ENCODE data around the gene NDUFAF8.

The NDUFAF8 gene

DNA sequence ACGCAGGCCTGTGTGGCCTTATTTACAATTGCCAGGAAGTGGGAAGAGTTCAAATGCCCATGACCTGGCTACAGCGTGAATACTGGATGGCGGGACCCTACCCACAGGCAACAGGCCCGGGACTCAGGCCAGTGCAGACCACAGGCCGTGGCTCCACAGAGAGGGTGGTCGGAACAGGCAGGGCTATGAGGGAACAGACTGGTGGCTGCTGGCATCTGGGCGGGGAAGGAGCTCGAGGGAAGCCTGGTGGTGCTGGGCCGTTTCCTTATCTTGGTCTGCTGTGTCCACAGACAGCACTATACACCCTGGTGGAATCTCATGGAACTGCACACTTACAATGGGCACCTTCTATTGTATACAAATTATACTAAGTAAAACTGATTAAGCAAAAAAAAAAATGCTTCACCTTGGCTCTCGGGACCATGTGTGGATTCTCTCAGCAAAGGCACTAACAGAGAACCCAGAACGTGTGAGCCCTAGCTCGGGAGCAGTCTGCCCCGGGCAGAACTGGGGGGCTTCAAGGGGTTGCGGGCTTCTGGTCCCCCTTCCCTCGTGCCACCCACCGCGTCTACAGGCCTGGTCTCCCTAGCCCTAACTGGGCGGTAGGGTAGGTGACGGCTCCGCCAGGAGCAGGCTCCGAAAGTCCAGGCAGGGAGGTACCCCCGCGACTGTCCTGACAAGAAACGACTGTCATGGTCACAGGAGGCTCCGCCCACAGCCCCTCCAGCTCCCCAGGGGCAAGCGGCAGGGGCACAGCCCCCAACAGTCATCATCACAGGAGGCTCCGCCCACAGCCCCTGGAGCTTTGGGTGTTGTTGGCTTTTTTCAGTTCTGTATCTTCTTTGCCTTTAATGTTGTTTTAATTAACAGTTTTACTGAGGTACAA, 38.2 kb upstream of the NDUFAF8 start:
- peak; percentile 27 for DNase-seq

DNA sequence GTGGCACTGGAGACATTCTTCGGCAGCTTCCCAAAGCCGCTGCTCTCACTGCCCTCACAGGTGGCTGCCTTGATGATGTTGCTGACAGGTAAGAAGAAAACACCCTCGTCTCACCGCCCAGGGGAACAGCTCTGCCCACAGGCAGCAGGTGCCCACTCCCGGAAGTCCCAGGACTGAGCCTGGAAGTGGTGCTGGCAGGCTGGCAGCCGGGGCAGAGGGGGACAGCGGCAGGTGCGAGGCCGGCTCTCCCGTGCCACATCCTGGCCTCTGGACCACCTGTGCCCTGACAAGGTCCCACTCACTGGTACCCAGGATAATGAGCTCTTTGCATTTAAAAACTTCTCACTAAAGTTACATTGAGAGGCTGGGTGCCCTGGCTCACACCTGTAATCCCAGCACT, 36.8 kb upstream of the NDUFAF8 start:
- DNase-seq, result no peak

DNA sequence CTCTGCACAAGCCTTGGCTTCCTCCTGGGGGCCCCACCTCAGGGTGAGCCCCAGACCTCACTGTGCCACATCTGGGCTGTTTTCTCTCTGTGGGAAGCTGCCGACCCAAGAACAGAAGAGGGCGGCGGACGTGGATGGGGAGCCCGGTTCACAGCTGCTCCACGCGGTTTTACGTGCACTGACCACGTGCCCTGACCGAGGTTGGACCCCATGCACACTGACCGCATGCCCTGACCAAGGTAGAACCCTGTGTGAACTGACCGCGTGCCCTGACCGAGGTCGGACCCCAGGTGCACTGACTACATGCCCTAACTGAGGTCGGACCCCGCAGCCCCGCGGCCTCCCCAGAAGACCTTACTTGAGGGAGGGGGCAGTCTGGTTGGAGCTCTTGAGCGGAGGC, 36.0 kb upstream of the NDUFAF8 start:
- no peak for DNase-seq

DNA sequence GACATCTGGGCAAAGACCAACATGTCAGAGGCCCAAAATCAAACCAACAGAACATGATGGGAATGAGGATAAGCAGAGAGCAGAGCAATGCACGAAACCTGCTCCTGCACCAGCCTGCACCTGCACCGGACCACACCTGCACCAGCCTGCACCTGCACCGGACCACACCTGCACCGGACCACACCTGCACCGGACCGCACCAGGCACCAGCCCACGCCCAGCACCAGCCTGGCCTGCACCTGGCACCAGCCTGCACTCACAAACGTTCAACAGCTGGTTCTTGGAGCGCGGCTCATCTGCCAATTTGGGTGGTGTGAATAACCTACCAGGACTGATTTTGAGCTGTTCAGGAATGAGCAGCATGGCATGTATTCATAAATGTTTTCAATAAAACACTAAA, 34.5 kb upstream of the NDUFAF8 start:
- DNase-seq, result no peak

DNA sequence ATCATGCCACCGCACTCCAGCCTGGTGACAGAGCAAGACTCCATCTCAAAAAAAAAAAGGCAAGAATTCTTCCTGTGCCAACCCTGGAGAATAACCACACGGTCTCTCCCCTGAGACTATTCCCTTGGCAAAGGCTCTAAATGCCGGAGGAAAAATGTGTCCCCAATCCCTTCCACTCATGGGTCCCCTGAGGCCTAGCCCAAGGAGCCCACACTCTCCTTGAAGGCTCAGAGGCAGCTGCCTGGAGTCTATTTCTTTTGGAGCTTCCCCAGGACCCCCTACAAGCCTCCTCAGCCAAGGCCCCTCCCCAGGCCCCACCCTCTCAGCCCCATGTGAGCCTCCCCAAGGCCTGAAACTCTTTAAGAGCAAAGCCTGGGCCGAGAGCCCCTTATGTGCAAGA, 33.0 kb upstream of the NDUFAF8 start:
- no peak for DNase-seq

DNA sequence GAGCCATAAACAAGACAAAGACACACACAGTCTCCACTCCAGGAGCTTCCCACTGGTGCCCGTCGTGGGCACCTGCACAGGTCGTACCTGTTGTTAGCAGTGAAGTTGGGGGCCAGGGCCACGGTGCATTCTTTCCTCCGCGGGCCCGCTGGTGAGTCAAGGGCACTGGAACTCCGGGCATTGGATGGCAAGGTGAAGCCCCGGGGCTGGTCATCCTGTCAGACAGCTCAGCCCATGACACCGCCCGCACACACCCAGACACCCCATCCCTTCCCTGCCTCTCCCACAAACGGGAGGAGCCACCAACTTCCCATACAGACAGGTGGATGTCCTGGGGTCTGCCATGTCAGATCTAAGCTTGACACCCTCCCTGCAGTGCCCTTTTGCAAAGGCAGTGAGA, 32.5 kb upstream of the NDUFAF8 start:
- DNase-seq, result no peak

DNA sequence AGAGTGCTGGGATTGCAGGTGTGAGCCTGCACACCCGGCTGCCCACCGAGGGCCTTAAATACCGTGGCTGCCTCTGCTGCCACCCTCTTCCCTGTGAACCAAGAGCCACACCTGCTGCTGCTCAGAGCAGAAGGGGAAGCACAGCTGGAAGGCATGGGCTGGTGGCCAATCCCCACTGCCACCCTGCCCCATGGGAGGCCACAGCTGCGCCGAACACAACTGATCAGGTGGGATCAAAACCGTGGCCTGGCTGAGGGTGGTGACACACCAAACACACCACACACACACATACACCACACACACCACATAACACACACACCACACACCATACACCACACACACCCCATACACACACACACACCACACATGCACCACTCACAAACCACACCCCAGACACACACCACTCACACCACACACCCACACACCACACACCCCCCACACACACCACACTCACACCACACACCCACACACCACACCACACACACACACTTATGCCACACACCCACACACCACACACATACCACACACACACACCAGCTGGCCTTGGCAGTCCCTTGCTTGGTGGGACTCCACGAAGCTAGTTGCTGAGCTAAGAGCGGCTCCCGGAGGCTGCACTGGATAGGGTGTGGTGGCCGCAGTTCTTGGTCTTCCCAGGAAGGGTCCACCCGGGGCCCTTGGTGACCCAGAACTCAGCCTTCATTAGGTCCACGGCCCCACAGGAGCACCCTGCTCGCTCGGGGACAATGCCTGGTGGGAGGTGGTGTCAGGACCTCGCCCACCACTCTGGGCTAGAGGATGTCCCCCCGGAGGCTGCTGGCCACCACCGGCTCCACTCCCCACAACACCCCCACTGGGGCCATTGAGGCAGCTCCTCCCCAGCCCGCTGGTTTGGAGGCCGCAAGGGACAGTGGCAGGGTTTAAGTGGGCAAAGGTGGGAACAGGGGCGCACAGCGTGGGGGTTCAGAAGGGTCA, 31.2 kb upstream of the NDUFAF8 start:
- DNase-seq, result no peak

DNA sequence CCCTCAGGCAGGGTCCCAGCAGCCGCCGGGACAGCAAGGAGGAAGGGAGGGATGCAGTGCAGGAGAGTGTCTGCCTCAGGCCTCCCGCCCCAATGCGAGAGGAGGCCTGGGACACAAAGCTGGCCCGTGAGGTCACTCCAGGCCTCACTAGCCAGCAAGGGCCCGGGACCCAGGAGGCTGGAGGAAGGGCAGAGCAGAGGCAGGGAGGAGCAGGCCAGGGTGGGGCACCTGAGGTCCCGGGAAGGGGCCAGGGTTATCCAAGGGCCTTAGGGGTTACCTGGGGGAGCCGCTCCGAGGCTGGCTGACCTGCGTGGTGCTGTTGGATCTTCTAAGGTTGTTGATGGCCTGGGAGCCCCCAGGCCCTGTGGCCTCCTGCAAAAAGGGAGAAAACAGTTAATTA, 30.5 kb upstream of the NDUFAF8 start:
- DNase-seq, result no peak

DNA sequence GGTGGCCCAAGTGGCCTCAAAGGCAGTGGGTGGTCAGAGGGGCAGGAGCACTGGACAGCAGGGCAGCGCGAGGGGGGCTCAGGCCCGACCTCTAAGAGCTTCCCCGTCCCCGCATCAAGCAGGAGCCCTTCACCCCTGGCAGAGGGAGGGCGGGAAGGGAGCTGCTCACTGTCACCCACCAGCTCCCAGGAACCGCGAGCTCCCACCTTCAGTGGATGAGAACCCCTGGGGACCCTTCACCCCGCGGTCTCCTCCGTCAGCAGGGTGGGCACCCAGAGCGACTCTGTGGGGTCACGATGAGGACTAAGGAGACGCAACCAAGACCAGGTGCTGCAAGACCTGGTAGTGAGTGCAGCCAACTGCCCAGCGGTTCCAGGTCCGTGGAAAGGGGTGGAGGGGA, 30.0 kb upstream of the NDUFAF8 start:
- no peak for DNase-seq

DNA sequence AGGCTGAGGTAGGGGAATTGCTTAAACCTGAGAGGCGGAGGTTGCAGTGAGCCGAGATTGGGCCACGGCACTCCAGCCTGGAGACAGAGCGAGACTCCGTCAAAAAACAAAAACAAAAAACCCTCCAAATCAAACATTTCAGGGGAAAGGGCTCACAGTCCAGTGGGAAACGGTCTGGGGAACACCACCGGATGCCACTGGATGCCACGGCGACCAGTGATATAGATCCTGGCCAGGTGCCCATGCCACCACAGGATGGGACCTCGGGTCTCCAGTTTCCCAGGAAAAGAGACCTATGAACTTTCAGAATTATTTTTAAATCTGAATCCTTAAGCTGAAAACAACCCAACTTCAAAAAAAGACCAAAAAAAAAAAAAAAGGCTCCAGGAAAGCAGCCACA, 28.7 kb upstream of the NDUFAF8 start:
- DNase-seq, result no peak

DNA sequence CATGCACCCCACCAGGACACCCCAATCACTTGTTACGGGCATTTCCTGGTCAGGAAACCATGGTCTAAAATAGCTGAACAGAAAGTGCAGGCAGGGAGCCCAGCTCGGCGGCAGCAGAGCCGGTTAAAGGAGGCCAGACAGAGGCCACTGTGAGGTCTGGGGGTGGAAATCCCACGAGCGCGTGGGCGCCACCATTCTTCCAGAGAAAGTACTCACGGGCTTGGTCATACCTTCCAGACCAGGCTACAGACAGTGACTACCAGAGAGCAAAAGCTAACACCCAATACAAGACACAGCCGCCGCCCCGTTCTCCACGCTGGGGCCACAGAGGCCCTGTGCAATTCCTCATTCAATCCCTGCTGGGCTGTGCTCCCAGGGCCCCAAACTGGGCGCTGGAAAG, 28.2 kb upstream of the NDUFAF8 start:
- no peak for DNase-seq

DNA sequence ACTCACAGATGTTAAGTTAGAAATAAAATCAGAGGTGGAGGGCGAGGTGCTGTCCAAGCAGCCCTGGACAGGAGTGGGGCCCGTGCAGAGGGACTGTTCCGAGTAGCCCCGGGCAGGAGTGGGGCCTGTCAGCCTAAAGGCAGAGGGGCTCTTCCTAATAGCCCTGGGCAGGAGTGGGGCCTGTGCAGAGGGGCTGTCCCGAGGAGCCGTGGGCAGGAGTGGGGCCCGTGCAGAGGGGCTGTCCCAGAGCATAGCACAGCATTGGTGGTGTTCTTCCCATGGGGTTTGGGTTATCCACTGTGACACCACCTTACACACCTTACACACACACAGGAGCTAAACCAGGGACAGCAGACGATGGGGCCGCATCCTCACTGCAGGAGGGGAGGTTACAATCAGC, 26.8 kb upstream of the NDUFAF8 start:
- no peak for DNase-seq

DNA sequence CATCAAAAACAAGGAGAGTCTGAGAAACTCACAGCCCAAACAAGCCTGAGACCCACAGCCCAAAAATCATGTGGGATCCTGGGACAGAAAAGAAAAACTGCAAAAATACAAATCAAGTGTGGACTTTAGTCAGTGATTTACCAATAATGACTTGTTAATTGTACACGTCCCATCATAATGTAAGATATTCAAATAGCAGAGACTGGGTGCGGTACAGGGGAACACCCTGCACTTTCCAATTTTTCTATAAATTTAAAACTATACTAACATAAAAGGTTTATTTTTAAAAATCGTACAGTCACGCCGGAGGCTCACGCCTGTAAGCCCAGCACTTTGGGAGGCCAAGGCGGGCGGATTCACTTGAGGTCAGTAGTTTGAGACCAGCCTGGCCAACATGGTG, 25.1 kb upstream of the NDUFAF8 start:
- no peak for DNase-seq

DNA sequence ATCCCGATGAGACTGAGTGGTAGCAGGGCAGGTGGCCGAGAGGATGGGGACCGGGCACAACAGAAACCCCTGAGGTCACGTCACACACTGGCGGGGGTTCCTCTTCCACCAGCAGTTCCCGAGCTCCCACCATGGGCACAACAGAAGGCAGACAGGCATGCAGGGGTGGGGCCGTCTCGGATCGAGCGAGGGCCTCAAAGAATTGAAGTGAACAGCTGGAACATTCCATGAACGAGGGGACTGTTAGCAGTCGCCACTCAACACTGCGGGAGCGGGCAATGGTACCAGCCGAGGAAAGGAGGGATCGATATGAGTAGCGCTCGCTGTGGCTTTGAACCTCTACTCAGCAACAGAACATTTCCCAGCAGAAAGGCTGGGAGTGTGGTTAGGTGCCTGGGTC, 21.6 kb upstream of the NDUFAF8 start:
- no peak for DNase-seq

DNA sequence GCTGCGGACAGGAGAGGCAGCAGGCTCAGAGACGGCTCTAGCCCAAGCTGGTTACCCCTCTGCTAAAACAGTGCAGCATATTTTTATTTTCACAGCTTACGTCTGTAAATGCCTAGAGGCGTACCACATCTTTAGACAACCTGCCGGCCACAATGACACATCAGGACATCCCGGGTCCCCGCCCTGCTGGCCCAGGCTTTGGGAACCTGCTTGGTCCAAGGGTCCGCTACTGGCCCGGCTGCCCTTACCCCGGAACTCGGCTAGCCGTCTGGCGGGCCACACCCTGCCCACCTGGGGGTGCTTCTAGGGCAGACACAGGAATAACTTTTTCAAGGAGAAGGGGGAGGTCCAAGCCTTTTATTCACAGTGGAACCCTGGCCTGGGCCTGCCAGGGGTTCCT, 20.7 kb upstream of the NDUFAF8 start:
- DNase-seq, result no peak

DNA sequence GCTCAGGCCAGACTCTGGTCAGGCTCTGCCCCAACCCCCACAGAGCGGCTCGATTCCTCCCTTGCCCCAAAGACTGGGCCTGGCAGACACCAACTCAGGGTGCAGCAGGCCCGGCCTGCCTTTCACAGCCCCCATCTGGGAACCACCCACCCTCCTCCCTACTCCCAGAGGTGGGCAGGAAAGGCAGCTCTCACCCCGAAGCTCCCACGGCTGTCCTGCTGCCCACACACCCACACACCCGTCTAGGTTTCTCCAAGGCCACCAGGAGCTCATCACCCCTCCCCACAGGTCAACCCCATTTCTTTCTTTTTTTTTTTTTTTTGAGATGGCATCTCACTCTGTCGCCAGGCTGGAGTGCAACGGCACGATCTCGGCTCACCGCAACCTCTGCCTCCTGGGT, 20.1 kb upstream of the NDUFAF8 start:
- no peak for DNase-seq

DNA sequence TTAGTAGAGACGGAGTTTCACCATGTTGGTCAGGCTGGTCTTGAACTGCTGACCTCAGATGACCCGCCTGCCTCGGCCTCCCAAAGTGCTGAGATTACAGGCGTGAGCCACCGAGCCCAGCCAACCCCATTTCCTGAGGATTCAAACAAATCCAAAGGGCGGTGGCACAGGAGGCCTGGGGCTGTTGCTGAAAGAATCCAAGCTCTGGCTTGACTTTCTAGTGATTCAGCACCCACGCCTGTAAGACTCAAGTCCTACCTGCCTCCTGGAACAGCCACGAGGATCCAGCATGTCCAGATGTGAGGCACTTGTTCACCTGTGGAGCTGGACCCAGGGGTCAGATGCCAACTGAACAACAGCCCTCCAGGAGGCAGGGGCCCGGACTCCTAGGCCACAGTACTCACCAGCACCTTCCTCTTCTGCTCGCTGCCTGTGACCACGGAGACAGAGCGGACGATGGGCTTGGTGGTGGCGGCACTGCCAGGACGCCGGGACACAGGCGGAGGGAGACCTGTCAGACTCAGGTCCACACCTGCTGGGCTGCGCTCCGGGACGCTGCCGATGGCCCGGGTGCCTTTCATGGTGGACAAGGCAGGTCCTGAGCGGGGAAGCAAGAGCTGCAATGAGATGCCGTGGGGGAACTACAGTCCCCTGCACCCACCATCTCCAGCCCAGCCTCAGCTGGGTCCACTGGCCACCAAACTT, 19.5 kb upstream of the NDUFAF8 start:
- no peak for DNase-seq

DNA sequence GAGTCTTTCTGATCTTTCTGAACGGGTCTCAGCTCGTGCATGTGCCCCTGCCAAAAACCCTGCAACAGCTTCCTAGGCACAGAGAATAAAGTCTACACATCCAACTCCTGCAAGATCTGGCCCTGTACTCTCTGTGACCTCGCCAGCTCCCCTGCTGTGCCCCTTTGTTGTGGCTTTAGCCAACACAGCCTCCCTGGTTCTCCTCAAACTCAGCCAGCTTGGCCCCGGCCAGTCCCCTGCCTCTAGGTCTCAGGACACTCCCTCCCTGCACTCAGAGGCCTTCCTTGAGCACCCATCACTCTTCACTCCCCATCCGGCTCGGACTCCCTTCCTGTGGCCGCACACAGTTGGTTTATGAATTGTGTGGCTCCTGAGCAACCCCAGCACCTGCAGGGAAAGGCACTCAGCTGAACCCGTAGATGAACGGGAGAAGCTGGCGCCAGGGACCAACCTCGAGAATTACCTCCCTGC, 17.7 kb upstream of the NDUFAF8 start:
- no peak for DNase-seq

DNA sequence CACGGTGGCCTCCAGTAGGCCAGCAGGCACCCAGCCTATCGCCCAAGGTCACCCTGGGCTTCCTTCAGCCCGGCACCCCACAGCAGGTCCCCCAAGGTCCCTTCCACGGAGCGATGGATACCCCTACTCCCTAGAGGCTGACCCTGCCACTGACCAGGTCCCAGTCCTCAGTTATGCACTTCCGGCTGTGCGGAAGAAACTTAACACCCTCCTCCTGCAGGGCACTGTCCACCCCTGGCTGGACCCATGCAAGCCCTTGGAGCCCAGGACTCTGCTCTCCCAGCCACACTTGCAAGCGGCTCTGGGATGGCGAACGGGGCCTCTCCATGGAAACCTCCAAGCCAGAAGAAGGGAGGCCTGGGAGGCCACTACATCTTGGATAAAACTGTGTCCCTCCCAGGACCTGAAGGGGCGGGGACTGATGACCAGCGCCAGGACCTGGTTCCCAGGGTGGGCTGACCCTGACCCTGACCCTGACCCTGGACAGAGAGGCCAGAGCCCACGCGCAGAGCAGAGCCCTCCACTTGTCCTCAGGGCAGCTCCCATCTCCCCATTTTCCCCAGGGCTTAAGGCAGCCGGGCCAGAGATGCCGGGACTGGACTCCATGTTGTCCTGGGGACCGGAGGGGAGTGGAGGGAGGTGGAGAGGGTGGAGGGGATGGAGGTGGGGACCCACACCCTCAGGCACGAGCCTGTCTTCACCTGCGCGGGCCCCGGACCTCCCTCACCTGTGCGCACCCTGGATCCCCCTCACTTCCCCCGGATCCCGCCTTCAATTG, 17.1 kb upstream of the NDUFAF8 start:
- no peak for DNase-seq

DNA sequence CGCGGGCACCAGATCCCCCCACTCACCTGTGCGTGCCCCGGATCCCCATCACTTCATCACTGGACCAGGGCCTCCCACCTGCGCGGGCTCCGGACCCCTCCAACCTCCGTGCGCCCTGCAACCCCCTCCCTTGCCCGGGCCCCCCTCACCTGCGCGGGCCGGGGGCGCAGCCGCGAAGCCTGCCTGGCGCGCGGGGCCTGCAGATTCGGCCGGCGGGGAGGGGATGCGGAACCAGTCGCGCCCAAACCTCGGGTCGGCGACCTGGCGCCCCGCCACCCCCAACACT, 16.6 kb upstream of the NDUFAF8 start:
- no peak for DNase-seq

DNA sequence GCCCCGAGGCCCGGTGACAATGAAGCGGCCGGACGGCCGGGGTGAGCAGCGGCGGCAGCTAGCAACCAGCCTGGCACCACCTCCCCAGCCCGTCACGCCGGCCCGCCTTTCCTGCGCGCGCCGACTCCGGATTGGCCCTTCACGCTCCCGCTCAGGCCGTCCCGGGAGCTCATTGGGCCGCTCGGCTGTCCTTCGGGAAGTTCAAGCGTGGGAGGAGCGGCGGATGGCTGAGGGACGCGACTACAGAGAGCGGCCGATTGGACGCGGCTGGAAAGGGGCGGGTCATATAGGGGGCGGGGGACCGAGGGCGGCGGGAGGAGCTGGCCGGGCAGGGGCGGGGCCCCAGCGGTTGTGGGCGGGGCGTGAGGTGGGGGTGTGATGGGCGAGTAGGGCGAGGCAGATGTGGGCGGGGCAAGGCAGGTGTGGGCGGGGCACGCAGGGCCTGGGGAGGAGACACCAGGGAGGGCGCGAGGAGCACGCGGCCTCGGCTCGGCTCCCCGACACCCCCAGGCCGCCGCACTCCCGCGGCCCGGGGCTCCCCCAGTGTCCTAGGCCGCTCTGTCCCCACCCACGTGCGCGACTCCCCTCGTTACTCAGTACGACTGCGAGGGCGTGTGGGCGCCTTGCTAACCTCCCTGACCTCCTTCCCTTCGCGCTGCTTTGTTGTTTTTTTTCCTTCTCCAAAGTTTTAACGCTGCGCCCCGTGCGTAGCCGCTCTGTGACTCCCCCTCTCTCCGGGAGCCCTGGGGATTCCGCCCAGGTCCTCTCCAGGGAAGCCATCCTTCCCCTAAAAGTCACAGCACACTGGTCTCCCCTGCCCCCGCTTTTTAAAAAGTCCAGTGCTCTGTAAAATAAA, 16.0 kb upstream of the NDUFAF8 start, which contains the start of gene CEP131:
Gene CEP131, minus strand, starts transcription at position 60 of the 856 bp plus-strand sequence. CDS start 2,909 bp downstream, outside the sequence.
- DNase-seq, result peak; percentile 95

DNA sequence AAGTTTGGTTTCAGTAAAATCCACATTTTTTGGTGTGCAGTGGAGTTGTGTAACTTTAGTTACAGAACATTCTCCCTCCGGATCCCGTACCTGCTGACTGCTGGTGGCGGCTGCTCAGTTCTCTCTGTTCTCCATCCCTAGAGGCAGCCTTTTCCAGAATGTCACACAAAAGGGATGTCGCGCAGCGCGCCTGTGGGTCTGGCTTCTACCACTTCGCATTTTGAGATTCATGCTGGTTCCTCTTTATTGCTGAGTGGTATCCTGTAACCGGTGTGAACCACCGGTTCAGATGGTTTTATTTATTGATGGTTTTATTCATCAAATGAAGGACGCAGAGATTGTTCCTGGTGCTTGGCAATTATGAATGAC, 15.4 kb upstream of the NDUFAF8 start:
- DNase-seq, result no peak
